ENCODE data around the gene PSAP. TPM values are rescaled to one million over a fixed set of nuclear protein-coding genes. Genes with fewer than 3 reads are reported as not detected.

Gene PSAP
- total RNA-seq, 1 donor from 2014 or later = 510 TPM

DNA sequence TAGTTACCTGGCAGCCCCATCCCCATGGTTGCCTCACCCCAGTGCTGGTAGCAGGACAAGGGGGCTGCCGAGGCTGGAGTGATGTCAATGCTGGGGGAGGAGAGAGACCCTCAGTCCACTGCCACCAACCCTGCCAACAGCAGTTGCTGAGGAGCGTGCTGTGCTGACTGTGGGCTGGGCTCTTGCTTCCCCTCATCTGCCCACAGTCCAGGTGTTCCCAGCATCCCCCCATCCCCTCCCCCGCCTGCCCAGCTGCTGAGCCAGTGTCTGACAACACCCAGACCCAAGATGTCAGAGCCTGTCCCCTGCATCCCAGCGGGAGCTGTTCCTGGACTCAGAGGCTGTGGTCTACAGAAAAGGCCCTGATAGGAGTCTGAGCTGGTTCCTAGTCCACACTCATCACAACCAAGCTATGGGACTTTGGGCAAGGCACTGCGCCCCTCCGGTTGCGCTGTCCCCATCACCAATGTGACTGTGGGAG lies 14.6 kb upstream of the PSAP start:
- Mint-ChIP-seq H3K36me3 (ENCODE audit: insufficient read depth) (no peaks in the 10 kb centered on the region), H3K27me3 (no peaks in the 10 kb centered on the region), H3K27ac (no peak overlapping the region), H3K9me3 (ENCODE audit: low read depth) (no peaks in the 10 kb centered on the region), H3K4me3 (ENCODE audit: low read depth) (no peak overlapping the region), H3K4me1 (ENCODE audit: low read depth) (peaks cover 8% of the 10 kb centered on the region)
- no peak for DNase-seq (ENCODE audit: low spot score, unreplicated experiment)
- TF ChIP-seq, protein P1, sequence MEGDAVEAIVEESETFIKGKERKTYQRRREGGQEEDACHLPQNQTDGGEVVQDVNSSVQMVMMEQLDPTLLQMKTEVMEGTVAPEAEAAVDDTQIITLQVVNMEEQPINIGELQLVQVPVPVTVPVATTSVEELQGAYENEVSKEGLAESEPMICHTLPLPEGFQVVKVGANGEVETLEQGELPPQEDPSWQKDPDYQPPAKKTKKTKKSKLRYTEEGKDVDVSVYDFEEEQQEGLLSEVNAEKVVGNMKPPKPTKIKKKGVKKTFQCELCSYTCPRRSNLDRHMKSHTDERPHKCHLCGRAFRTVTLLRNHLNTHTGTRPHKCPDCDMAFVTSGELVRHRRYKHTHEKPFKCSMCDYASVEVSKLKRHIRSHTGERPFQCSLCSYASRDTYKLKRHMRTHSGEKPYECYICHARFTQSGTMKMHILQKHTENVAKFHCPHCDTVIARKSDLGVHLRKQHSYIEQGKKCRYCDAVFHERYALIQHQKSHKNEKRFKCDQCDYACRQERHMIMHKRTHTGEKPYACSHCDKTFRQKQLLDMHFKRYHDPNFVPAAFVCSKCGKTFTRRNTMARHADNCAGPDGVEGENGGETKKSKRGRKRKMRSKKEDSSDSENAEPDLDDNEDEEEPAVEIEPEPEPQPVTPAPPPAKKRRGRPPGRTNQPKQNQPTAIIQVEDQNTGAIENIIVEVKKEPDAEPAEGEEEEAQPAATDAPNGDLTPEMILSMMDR (IDR thresholded peaks at IDR 0.05; ENCODE audit: unreplicated experiment) = no peak

DNA sequence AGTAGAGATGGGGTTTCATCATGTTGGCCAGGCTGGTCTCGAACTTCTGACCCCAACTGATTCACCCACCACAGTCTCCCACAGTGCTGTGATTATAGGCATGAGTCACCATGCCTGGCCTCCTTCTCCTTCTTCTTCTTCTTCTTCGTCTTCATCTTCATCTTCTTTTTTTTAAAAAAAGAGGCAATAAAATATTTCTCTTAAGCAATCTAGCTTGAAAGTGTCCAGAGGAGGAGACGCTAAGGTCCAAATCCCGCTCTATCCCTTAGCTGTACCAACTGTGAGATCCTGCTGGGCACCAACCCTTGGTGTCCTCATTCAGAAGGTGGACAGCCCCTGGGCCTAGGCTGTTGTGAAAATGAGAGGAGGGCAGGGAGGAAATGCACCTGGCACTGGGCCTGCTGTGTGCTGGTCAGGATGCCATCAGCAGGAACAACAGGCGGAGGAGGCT lies 13.9 kb upstream of the PSAP start:
- TF ChIP-seq, protein P1 (IDR thresholded peaks at IDR 0.05; ENCODE audit: unreplicated experiment) = no peak
- H3K4me3 Mint-ChIP-seq (ENCODE audit: low read depth) = no peak overlapping the region
- no peak for DNase-seq (ENCODE audit: low spot score, unreplicated experiment)
- no peaks in the 10 kb centered on the region for H3K27me3 Mint-ChIP-seq
- peaks cover 11% of the 10 kb centered on the region for H3K4me1 Mint-ChIP-seq (ENCODE audit: low read depth)
- H3K27ac Mint-ChIP-seq = peak overlapping the region; percentile 24
- no peaks in the 10 kb centered on the region for H3K9me3 Mint-ChIP-seq (ENCODE audit: low read depth)
- no peaks in the 10 kb centered on the region for H3K36me3 Mint-ChIP-seq (ENCODE audit: insufficient read depth)

DNA sequence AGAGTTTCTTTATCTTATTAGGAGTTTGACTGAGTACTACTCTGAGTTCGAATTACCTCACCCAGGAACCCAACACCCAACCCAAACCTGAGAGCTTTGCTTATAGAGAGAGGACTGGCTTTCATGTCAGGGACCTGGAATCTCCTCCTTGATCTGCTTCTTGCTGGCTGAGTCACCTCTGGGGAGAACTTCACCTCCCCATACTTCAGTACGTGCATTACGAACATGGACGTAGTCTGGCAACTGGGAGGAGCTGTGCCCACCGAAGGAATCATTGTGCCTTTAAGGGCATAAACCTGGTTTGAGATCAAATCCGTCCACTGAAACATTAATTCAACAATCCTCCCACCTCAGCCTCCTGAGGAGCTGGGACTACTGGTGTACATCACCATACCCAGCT lies 12.2 kb upstream of the PSAP start:
- TF ChIP-seq, protein P1 (IDR thresholded peaks at IDR 0.05; ENCODE audit: unreplicated experiment) = no peak
- Mint-ChIP-seq H3K27me3 (no peaks in the 10 kb centered on the region), H3K9me3 (ENCODE audit: low read depth) (no peaks in the 10 kb centered on the region), H3K27ac (no peak overlapping the region), H3K4me3 (ENCODE audit: low read depth) (no peak overlapping the region), H3K36me3 (ENCODE audit: insufficient read depth) (no peaks in the 10 kb centered on the region), H3K4me1 (ENCODE audit: low read depth) (peaks cover 8% of the 10 kb centered on the region)
- DNase-seq (ENCODE audit: low spot score, unreplicated experiment) = no peak

GRCh38 chr10:71860243-71861029 lies 9.4 kb upstream of the PSAP start:
- H3K27me3 Mint-ChIP-seq = no peaks in the 10 kb centered on the region
- TF ChIP-seq, protein P1 (IDR thresholded peaks at IDR 0.05; ENCODE audit: unreplicated experiment) = no peak
- H3K9me3 Mint-ChIP-seq (ENCODE audit: low read depth) = no peaks in the 10 kb centered on the region
- no peak overlapping the region for H3K4me3 Mint-ChIP-seq (ENCODE audit: low read depth)
- no peaks in the 10 kb centered on the region for H3K36me3 Mint-ChIP-seq (ENCODE audit: insufficient read depth)
- H3K27ac Mint-ChIP-seq = peak overlapping the region; percentile 98
- DNase-seq (ENCODE audit: low spot score, unreplicated experiment) = peak; percentile 18
- peaks cover 6% of the 10 kb centered on the region for H3K4me1 Mint-ChIP-seq (ENCODE audit: low read depth)

DNA sequence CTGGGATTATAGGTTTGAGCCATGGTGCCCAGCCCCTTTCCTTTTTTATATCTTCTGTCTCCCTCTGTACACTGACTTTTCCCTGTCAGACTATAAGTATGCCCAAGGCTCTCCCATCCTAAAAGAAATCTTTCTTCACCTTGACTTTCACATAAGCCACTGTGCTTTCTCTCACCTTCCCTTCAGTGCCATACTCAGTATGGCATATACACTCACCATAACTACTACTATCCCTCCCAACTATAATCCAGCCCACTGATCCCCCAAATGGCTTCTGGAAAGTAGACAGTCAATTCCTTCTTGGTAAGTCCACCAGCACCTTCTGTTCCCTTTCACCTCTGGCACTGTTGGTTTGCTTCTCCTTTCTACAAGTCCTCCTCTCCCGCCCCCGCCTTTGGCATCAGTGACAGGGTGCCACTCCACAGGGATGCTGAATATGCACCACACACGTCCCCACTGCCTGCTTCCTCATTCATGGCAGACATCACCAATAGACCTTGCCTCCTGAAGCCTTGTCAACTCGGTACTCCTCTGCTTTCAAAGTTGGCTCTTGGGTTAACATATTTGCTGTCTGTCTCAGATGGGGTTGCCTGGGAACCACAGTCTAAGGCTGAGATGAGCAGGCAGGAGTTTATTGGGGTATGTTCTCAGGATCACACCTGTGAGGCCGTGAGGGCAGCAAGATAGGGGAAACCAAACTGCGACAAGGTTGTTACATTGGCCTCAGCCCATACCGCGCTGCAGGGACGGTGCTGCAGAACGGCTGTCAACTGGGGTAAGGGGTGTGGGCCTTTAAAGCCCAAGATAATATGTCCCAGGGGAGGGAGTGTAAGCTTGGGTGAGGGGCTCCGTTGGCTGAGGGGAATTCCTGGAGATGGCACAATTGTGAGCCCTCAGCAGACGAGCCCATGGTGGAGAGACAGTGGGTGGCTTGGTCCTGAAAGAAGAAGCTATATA lies 7.2 kb upstream of the PSAP start:
- TF ChIP-seq, protein P1 (IDR thresholded peaks at IDR 0.05; ENCODE audit: unreplicated experiment) = no peak
- no peak for DNase-seq (ENCODE audit: low spot score, unreplicated experiment)
- Mint-ChIP-seq H3K27me3 (no peaks in the 10 kb centered on the region), H3K27ac (no peak overlapping the region), H3K9me3 (ENCODE audit: low read depth) (no peaks in the 10 kb centered on the region), H3K4me1 (ENCODE audit: low read depth) (peaks cover 6% of the 10 kb centered on the region), H3K36me3 (ENCODE audit: insufficient read depth) (no peaks in the 10 kb centered on the region), H3K4me3 (ENCODE audit: low read depth) (no peak overlapping the region)
